SU-DHL-6 (cell line): ENCODE data around the gene SEMA4C.

ENCODE experiments used
- H2AFZ ChIP-seq: fragments of 200-600 bp; sonication (generic); 2 replicates; pipeline ENCODE4 v1.6.1; 2014; ENCODE audit warnings: low read depth, mild to moderate bottlenecking, moderate library complexity, mixed read lengths, antibody characterized with exemption, low read length; ENCODE audit not compliant: severe bottlenecking
- H3F3A ChIP-seq: fragments of 200-600 bp; shearing (Covaris generic); 2 replicates; pipeline ENCODE4 v1.6.0; 2016; ENCODE audit warnings: antibody characterized with exemption, mild to moderate bottlenecking; ENCODE audit not compliant: insufficient read depth
- H3K27ac ChIP-seq: fragments of 200-600 bp; sonication (generic); 2 replicates; pipeline ENCODE4 v1.5.1; 2016; ENCODE audit warnings: low read depth, mild to moderate bottlenecking, low read length, moderate library complexity, mixed read lengths
- H3K27me3 ChIP-seq: fragments of 200-600 bp; sonication (generic), shearing (Covaris generic); 2 replicates; pipeline ENCODE4 v1.6.0; 2014; ENCODE audit warnings: mild to moderate bottlenecking, low read length
- H3K36me3 ChIP-seq: fragments of 200-600 bp; sonication (generic); 2 replicates; pipeline ENCODE4 v1.6.1; 2014; ENCODE audit warnings: mild to moderate bottlenecking, low read length, mixed read lengths
- H3K4me2 ChIP-seq: fragments of 300-600, 200-600 bp; shearing (Covaris generic), sonication (generic); 2 replicates; pipeline ENCODE4 v1.6.0; 2014; ENCODE audit warnings: low read length, low read depth, mild to moderate bottlenecking; ENCODE audit not compliant: poor library complexity, severe bottlenecking
- H3K4me3 ChIP-seq: fragments of 200-600 bp; sonication (generic); 2 replicates; pipeline ENCODE4 v1.5.1; 2014; ENCODE audit warnings: antibody characterized with exemption, low read length, mild to moderate bottlenecking, mixed read lengths; ENCODE audit not compliant: insufficient read depth, poor library complexity, severe bottlenecking
- H3K79me2 ChIP-seq: fragments of 200-600 bp; sonication (generic); 2 replicates; pipeline ENCODE4 v1.6.1; 2014; ENCODE audit warnings: mild to moderate bottlenecking, low read length, moderate library complexity; ENCODE audit not compliant: insufficient read depth
- H3K9ac ChIP-seq: fragments of 200-600 bp; sonication (generic); 2 replicates; pipeline ENCODE4 v1.7.0; 2014; ENCODE audit warnings: mild to moderate bottlenecking, low read length
- H3K9me2 ChIP-seq: fragments of 200-600 bp; sonication (generic); replicated peaks from 2 replicates; pipeline ENCODE4 v1.6.1; 2014; ENCODE audit warnings: low read length; ENCODE audit not compliant: insufficient read depth
- H3K9me3 ChIP-seq: fragments of 200-600 bp; sonication (generic); 2 replicates; pipeline ENCODE4 v1.6.1; 2014; ENCODE audit warnings: low read length, mixed read lengths; ENCODE audit not compliant: insufficient read depth
- H4K20me1 ChIP-seq: fragments of 200-600 bp; sonication (generic); 2 replicates; pipeline ENCODE4 v1.6.1; 2014; ENCODE audit warnings: low read depth, mild to moderate bottlenecking, antibody characterized with exemption, low read length, moderate library complexity, mixed read lengths
- CTCF ChIP-seq: fragments of 200-600 bp; sonication (generic); IDR thresholded peaks from one replicate; pipeline ENCODE4 v1.5.1; 2017; ENCODE audit warnings: antibody characterized with exemption, mild to moderate bottlenecking, low read length, moderate library complexity; ENCODE audit not compliant: insufficient read depth, poor library complexity, severe bottlenecking
- EZH2phosphoT487 ChIP-seq: fragments of 200-600 bp; sonication (generic), shearing (Covaris generic); conservative IDR thresholded peaks from 2 replicates; pipeline ENCODE4 v1.6.1; 2018; ENCODE audit warnings: mild to moderate bottlenecking, antibody characterized with exemption, low read length, moderate library complexity, mixed read lengths

Gene SEMA4C

DNA sequence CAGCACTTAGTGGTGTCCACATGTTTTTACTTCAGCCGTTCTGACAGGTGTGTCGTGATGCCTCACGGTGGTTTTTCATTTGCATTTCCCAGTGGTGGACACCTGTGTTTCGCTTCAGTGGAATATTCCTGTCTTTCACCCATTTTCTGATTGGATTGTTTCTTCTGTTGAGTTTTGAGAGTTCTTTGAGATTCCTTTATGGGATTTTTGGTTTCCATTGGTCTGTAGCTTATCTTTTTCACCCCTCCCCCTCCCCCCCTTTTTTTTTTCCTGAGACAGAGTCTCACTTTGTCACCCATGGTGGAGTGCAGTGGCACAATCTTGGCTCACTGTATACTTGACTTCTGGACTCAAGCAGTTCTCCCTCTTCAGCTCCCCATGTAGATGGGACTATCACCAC lies 34.0 kb downstream of the SEMA4C start:
- TF ChIP-seq CTCF (no peak), EZH2phosphoT487 (no peak)
- Histone ChIP-seq H3K79me2 (no peaks in the 10 kb centered on the region), H3K9ac (no peak overlapping the region), H3K36me3 (0 out of 2 replicates have a peak, but pooled peaks cover 3% of the 10 kb centered on the region), H3F3A (no peaks in the 10 kb centered on the region), H3K4me3 (no peak overlapping the region), H2AFZ (no peak overlapping the region), H3K27me3 (no peaks in the 10 kb centered on the region), H3K4me2 (no peak overlapping the region), H3K27ac (no peak overlapping the region), H3K9me2 (no peaks in the 10 kb centered on the region), H4K20me1 (no peaks in the 10 kb centered on the region), H3K9me3 (no peaks in the 10 kb centered on the region)

- no peaks in the 10 kb centered on the region for H3K9me3 ChIP-seq
- H3K9me2 ChIP-seq: no peaks in the 10 kb centered on the region
- H3K27ac ChIP-seq: no peak overlapping the region
- H2AFZ ChIP-seq: no peak overlapping the region
- no peaks in the 10 kb centered on the region for H3F3A ChIP-seq
- H3K27me3 ChIP-seq: no peaks in the 10 kb centered on the region
- H3K79me2 ChIP-seq: no peaks in the 10 kb centered on the region
- H4K20me1 ChIP-seq: no peaks in the 10 kb centered on the region
- H3K4me3 ChIP-seq: no peak overlapping the region
- H3K4me2 ChIP-seq: no peak overlapping the region
- no peak overlapping the region for H3K9ac ChIP-seq
- 0 out of 2 replicates have a peak, but pooled peaks cover 3% of the 10 kb centered on the region for H3K36me3 ChIP-seq
- TF ChIP-seq EZH2phosphoT487: no peak
- TF ChIP-seq CTCF: no peak
Measured at GRCh38 chr2:96832754-96833507, 36.9 kb downstream of the SEMA4C start.

DNA sequence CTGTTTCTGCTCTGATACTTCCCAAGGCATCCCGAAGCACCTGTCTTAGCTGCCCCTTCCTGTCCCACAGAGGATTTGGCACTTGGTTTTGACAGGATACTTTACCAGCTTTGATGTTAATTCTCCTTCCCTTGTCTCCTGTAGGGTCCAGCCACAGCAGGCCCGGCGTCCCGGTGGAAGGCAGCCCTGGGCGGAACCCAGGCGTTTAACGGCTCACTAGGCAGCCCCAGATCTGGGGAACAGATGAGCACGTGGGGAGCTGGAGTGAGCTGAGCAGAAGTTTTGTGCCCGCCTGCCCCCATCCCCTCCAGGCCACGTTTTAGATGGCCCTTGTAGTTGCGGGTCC lies 37.5 kb downstream of the SEMA4C start:
- Histone ChIP-seq H3K79me2 (no peaks in the 10 kb centered on the region), H3K9me3 (no peaks in the 10 kb centered on the region), H2AFZ (no peak overlapping the region), H3K27me3 (no peaks in the 10 kb centered on the region), H3K36me3 (0 out of 2 replicates have a peak, but pooled peaks cover 3% of the 10 kb centered on the region), H3K4me2 (no peak overlapping the region), H3K4me3 (no peak overlapping the region), H3K27ac (no peak overlapping the region), H4K20me1 (no peaks in the 10 kb centered on the region), H3K9me2 (no peaks in the 10 kb centered on the region), H3K9ac (no peak overlapping the region), H3F3A (no peaks in the 10 kb centered on the region)
- TF ChIP-seq CTCF (no peak), EZH2phosphoT487 (no peak)
